Gastroesophageal sphincter (tissue), 4 donors: ENCODE data around the gene RHBDF2. TPM values are rescaled to one million over a fixed set of nuclear protein-coding genes. Genes with fewer than 3 reads are reported as not detected.
"Not testable (repeated sequence)": the region's sequence is repeated elsewhere in the genome, so short reads cannot be mapped to it uniquely, and the experiment has no call there.

Source experiments
- ATAC-seq: fragments of 150-250 bp; one replicate; pipeline ENCODE4 v1.9.1; 2016; ENCODE audit warnings: mild to moderate bottlenecking, moderate library complexity
- H3K27ac ChIP-seq, 4 donors: fragments of 200-600 bp; sonication (generic) in 3 of 4; 1 replicate in 3 of 4; 2 replicates in 1 of 4; pipeline ENCODE4 v1.5.1; 2016 to 2019
- H3K27me3 ChIP-seq: fragments of 200-600 bp; sonication (generic); one replicate; pipeline ENCODE4 v1.5.1; 2019
- H3K36me3 ChIP-seq, 2 donors: fragments of 200-600 bp; sonication (generic); one replicate each; pipeline ENCODE4 v1.5.1; 2019; ENCODE audit warnings: control low read depth in 1 of 2
- H3K4me1 ChIP-seq, 3 donors: fragments of 200-600 bp; sonication (generic); 1 replicate in 2 of 3; 2 replicates in 1 of 3; pipeline ENCODE4 v1.5.1; 2016 to 2019; ENCODE audit warnings: control low read depth in 2 of 3
- H3K4me3 ChIP-seq, 2 donors: fragments of 200-600 bp; sonication (generic); one replicate each; pipeline ENCODE4 v1.5.1; 2019; ENCODE audit warnings: mild to moderate bottlenecking in 1 of 2, moderate library complexity in 1 of 2
- H3K9me3 ChIP-seq, 3 donors: fragments of 200-600 bp; sonication (generic); one replicate each; pipeline ENCODE4 v1.5.1; 2017 to 2019; ENCODE audit warnings: control low read depth in 2 of 3
- CTCF ChIP-seq, 4 experiments: fragments of 200-600 bp in 2 of 4; fragments of 450-650 bp in 2 of 4; sonication (generic) in 1 of 4; IDR thresholded peaks; one replicate each; pipeline ENCODE4 v1.5.1; 2017 to 2019; ENCODE audit warnings: antibody characterized with exemption in 4 of 4, mild to moderate bottlenecking in 2 of 4, moderate library complexity in 2 of 4
- EP300 ChIP-seq: sonication (generic); formaldehyde crosslinking; IDR thresholded peaks from one replicate; pipeline ENCODE4 v1.6.1; 2017; ENCODE audit warnings: antibody characterized with exemption, mild to moderate bottlenecking
- POLR2A ChIP-seq, 2 donors: fragments of 450-650 bp; IDR thresholded peaks; one replicate each; pipeline ENCODE4 v1.6.1; 2017; ENCODE audit warnings: antibody characterized with exemption in 2 of 2, mild to moderate bottlenecking in 2 of 2, moderate library complexity in 1 of 2
- POLR2AphosphoS5 ChIP-seq: sonication (generic); formaldehyde crosslinking; IDR thresholded peaks from one replicate; pipeline ENCODE4 v1.6.1; 2017; ENCODE audit warnings: antibody characterized with exemption
- WGBS, 2 donors: methylation state at CpG; one replicate each; pipeline ENCODE4 v1.1.5; 2018; ENCODE audit warnings: low coverage in 1 of 2; 5-methylcytosine and 5-hydroxymethylcytosine counted together
- total RNA-seq, 4 donors: library from RNA; depleted of rRNA; stranded (reverse); fragments of >200 nt; gene quantifications; one replicate each; pipeline ENCODE4 v1.1.0, GENCODE V29; 2016

The RHBDF2 gene
- total RNA-seq, 4 donors from 2014 or later: 7.3 to 20.5 (median 8.5) TPM

- Histone ChIP-seq H3K27me3 (peaks cover 41% of the 10 kb centered on the region), H3K4me1 (peaks cover 0 to 37% (median 24%) of the 10 kb centered on the region in 3 donors), H3K36me3 (no peaks in the 10 kb centered on the region), H3K4me3 (no peak overlapping the region), H3K27ac (no peak overlapping the region), H3K9me3 (no peaks in the 10 kb centered on the region)
- peak in 3 of 4 experiments; percentile 99 to 100 (median 99) for TF ChIP-seq CTCF (IDR thresholded peaks at IDR 0.05)
- no peak for TF ChIP-seq EP300
- TF ChIP-seq POLR2A (IDR thresholded peaks at IDR 0.05): no peak
- TF ChIP-seq POLR2AphosphoS5: no peak
- 53 to 54% methylated on average over 5 to 13 of the region's 35 CpGs for WGBS, 2 donors
- ATAC-seq: peak; percentile 67
These were observed 22.1 kb upstream of the RHBDF2 start for GRCh38 chr17:76523084-76524037.

DNA sequence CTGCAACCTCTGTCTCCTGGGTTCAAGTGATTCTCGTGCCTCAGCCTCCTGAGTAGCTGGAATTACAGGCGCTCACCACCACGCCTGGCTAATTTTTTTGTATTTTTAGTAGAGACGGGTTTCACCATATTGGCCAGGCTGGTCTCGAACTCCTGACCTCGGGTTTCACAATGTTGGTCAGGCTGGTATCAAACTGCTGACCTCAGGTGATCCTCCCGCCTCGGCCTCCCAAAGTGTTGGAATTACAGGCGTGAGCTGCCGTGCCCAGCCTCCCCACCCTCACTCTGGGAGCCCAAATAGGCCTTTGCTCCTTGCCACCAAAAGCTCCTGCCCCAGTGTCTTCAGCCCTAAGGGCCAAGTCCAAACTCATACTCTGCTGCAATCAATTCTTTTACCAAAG lies 20.5 kb upstream of the RHBDF2 start:
- ATAC-seq: not testable (repeated sequence)
- WGBS, 2 donors: 84 to 91% methylated on average over 4 to 9 of the region's 10 CpGs

GRCh38 chr17:76521262-76521661 lies 20.0 kb upstream of the RHBDF2 start:
- peaks cover 29% of the 10 kb centered on the region for H3K27me3 ChIP-seq
- 87 to 90% methylated on average over 3 to 4 of the region's 7 CpGs for WGBS, 2 donors
- peaks cover 0 to 20% (median 10%) of the 10 kb centered on the region in 3 donors for H3K4me1 ChIP-seq
- no peak for ATAC-seq
- TF ChIP-seq CTCF (IDR thresholded peaks at IDR 0.05) (no peak), EP300 (no peak), POLR2AphosphoS5 (no peak), POLR2A (IDR thresholded peaks at IDR 0.05) (no peak)
- no peak overlapping the region for H3K4me3 ChIP-seq
- no peak overlapping the region for H3K27ac ChIP-seq
- no peaks in the 10 kb centered on the region for H3K36me3 ChIP-seq
- H3K9me3 ChIP-seq: no peaks in the 10 kb centered on the region

More for the DNA sequence above, 20.5 kb upstream of the RHBDF2 start:
- H3K4me1 ChIP-seq: peaks cover 0 to 21% (median 10%) of the 10 kb centered on the region in 3 donors
- H3K36me3 ChIP-seq, H3K4me3 ChIP-seq, H3K27ac ChIP-seq, H3K9me3 ChIP-seq: not testable (repeated sequence)
- peaks cover 29% of the 10 kb centered on the region for H3K27me3 ChIP-seq

DNA sequence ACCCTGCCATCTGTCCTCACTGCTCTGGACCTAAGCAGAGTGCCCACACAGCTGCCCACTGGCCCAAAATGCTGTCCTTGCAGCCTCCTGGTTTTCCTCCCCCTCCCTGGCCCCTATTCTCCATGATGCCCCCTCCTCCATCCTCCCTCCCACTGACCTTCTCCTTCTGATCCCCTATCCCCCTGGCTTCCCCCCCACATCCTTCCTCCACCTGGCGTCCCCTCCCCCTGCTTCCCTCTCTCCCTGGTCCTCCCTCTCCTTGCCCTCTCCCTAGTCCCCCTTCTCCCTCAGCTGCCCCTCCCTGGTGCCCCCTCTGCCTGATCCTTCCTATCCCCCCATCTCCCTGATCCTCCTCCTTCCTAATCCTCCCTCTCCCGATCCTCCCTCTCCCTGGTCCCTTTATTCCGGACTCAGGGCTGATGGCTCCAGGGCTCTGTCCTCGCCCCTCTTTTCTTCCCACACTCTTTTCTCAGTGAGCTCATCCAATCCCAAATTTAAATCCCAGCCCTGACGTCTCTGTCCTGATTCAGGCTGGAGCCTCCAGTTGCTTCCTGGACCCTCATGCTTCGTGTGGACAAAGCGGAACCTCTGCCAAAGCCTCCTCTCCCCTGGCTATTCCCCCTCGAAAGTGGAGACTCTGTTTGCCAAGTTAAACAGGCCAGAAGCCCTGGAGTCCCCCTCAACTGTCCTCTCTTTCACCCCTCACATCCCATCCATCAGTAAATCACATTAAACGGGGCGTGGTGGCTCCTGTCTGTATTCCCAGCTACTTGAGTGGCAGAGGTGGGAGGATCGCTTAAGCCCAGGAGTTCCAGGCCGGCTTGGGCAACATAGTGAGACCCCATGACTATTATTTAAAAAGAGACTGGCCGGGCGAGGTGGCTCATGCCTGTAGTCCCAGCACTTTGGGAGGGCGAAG lies 18.1 kb upstream of the RHBDF2 start:
- no peak overlapping the region for H3K27ac ChIP-seq
- H3K4me1 ChIP-seq: peaks cover 0 to 25% (median 5%) of the 10 kb centered on the region in 3 donors
- ATAC-seq: no peak
- no peak for TF ChIP-seq EP300
- TF ChIP-seq POLR2AphosphoS5: no peak
- TF ChIP-seq POLR2A (IDR thresholded peaks at IDR 0.05): no peak
- no peak for TF ChIP-seq CTCF (IDR thresholded peaks at IDR 0.05)
- peaks cover 29% of the 10 kb centered on the region for H3K27me3 ChIP-seq
- 64 to 81% methylated on average over 6 to 13 of the region's 15 CpGs for WGBS, 2 donors
- no peaks in the 10 kb centered on the region for H3K9me3 ChIP-seq
- no peaks in the 10 kb centered on the region for H3K36me3 ChIP-seq
- H3K4me3 ChIP-seq: no peak overlapping the region

- H3K27ac ChIP-seq: no peak overlapping the region
- WGBS, 2 donors: no CpG with 5 or more reads among the region's 11 CpGs
- TF ChIP-seq POLR2AphosphoS5: no peak
- no peak for TF ChIP-seq EP300
- no peak for TF ChIP-seq POLR2A (IDR thresholded peaks at IDR 0.05)
- no peak for TF ChIP-seq CTCF (IDR thresholded peaks at IDR 0.05)
- peaks cover 29% of the 10 kb centered on the region for H3K27me3 ChIP-seq
- no peaks in the 10 kb centered on the region for H3K36me3 ChIP-seq
- no peaks in the 10 kb centered on the region for H3K9me3 ChIP-seq
- H3K4me3 ChIP-seq: no peak overlapping the region
- peaks cover 0 to 16% (median 0%) of the 10 kb centered on the region in 3 donors for H3K4me1 ChIP-seq
- ATAC-seq: no peak
These were observed 16.4 kb upstream of the RHBDF2 start for GRCh38 chr17:76517638-76518038.
